ENCODE results near the gene UBAC1.

UBAC1 gene

DNA sequence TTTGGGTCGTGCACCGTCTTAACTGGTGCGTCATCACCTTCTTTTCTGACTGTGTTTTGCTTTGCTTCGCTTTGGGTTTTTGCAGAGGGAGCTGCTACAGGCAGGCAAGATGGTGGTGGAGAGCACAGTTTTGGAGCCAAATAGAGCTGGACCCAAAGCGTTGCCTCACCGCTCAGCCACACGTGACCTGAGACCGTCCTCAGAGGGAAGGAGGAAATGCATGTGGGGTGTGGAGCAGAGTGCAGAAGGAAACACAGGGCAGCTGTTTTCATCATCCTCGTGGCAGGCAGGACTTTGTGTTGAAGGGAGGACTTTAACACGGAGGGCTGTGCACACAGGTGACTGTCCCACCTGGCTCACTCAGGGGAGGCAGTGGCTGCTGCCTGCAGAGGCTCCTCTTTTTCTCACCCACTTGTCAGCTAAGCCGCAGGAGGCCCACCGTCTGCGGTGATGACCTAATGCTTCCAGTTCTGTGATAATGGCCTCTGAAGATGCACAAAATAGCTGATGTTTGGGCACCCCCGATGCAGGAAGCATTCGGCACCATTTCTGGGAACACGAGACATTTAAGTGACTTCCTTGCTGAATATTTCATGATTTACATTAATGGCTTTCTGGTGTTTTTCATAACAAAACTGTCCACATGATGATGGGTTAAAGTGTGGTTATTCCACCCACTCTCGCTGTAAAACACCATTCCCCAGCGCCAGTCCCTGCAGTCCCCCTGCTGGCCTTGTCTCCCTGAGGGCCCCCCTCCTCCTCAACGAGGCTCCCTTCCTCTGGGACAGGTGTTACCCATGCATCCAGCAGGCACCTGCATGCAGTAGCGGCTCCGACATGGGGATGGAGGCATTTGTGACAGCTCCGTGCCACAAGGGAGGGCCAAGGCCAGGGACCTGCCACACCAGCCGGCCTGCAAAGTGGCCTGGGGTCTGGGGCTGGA, 12.4 kb upstream of the UBAC1 start:
- Mint-ChIP-seq H3K4me1 (peaks cover 15% of the 10 kb centered on the region), H3K9me3 (no peaks in the 10 kb centered on the region), H3K4me3 (no peak overlapping the region), H3K27me3 (ENCODE audit: low read depth, poor library complexity) (peaks cover 42% of the 10 kb centered on the region), H3K27ac (no peak overlapping the region), H3K36me3 (ENCODE audit: low read depth) (no peaks in the 10 kb centered on the region)
- DNase-seq: no peak
- TF ChIP-seq, protein P1, sequence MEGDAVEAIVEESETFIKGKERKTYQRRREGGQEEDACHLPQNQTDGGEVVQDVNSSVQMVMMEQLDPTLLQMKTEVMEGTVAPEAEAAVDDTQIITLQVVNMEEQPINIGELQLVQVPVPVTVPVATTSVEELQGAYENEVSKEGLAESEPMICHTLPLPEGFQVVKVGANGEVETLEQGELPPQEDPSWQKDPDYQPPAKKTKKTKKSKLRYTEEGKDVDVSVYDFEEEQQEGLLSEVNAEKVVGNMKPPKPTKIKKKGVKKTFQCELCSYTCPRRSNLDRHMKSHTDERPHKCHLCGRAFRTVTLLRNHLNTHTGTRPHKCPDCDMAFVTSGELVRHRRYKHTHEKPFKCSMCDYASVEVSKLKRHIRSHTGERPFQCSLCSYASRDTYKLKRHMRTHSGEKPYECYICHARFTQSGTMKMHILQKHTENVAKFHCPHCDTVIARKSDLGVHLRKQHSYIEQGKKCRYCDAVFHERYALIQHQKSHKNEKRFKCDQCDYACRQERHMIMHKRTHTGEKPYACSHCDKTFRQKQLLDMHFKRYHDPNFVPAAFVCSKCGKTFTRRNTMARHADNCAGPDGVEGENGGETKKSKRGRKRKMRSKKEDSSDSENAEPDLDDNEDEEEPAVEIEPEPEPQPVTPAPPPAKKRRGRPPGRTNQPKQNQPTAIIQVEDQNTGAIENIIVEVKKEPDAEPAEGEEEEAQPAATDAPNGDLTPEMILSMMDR (IDR thresholded peaks at IDR 0.05): no peak

DNA sequence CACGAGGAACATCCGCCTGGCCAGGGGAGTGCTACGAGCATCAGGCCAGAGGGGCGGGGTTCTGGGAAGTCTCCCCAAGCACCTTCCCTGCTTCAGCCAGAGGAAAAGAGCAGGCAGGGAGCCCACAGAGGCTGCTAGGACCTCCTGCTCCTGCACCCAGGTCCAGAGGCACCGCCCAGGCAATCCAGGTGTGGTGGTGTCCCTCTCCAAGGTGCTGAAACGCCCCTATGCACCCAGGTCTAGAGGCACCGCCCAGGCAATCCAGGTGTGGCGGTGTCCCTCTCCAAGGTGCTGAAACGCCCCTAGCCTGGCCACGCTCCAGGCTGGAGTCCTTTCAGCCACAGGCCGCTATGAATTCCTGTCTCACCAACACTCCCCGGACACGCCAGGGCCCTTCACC, 10.7 kb upstream of the UBAC1 start:
- H3K27me3 Mint-ChIP-seq (ENCODE audit: low read depth, poor library complexity): peaks cover 42% of the 10 kb centered on the region
- peaks cover 15% of the 10 kb centered on the region for H3K4me1 Mint-ChIP-seq
- H3K4me3 Mint-ChIP-seq: no peak overlapping the region
- peak; percentile 91 for DNase-seq
- TF ChIP-seq, protein P1 (IDR thresholded peaks at IDR 0.05): no peak
- no peak overlapping the region for H3K27ac Mint-ChIP-seq
- no peaks in the 10 kb centered on the region for H3K9me3 Mint-ChIP-seq
- H3K36me3 Mint-ChIP-seq (ENCODE audit: low read depth): no peaks in the 10 kb centered on the region

DNA sequence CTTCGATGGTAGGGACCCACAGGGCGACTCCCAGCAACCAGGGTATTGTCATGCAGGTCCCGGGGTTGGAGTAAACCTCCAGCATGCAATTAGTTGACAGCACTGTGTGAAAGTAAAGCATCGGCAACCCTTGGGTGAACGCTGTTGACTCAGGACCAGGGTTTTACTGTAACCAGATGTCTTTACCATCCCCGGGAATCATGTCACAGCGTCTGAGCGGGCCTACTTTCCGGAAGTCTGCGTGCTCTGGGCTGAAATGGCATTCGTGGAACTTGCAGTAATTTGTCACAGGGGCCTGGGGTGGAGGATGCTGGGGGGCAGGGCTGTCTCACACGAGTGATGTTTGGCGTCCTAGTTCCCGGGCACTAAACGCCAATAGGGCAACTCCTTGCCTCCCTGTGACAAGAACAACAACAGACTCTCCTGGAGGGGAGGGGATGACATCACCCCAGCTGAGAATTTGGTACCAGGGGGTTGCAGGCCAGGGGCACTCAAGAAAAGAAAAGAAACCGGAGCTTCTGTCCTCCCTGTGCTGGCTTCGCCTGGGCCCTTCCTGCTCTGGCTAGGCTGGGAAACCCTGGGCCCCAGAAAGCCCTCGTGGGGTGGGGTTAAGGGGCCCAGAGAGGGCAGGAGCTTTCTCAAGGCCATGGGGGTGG, 10.1 kb upstream of the UBAC1 start:
- TF ChIP-seq, protein P1 (IDR thresholded peaks at IDR 0.05): no peak
- Mint-ChIP-seq H3K9me3 (no peaks in the 10 kb centered on the region), H3K4me1 (peaks cover 9% of the 10 kb centered on the region), H3K27me3 (ENCODE audit: low read depth, poor library complexity) (peaks cover 42% of the 10 kb centered on the region), H3K27ac (no peak overlapping the region), H3K4me3 (no peak overlapping the region), H3K36me3 (ENCODE audit: low read depth) (no peaks in the 10 kb centered on the region)
- no peak for DNase-seq

DNA sequence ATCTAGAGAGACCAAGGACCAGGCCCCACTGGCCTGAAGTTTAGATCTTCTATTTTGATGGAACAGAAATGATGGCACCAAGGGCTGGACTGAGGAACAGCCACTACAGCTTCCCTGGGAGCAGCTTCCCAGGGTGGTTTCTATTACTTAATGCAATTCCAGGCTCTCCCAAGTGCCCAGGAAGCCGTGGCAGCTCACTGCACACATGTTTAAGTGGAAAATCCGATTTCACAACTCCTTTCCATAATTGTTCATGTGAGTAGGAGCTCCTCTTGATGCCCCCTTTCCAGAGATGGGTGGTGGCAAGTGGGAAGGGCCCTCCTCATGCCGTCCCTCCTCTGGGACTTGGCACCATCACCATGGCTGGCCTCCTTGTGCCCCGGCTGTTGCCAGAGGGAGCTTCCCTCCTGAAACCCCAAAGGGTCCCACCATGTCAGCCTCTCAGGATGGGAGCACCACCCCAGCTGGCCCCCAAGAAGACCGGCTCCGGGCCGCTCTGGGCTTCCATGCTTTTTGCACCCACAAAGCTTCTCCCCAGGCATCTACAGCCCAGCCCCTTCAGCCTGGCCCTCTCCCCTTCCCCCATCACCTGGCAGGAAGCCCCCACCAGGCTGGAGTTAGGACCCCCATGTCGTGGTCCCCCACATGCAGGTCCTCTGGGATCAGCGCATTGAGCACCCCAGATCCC, 9.1 kb upstream of the UBAC1 start:
- H3K4me3 Mint-ChIP-seq: no peak overlapping the region
- TF ChIP-seq, protein P1 (IDR thresholded peaks at IDR 0.05): no peak
- H3K27ac Mint-ChIP-seq: no peak overlapping the region
- H3K36me3 Mint-ChIP-seq (ENCODE audit: low read depth): no peaks in the 10 kb centered on the region
- no peak for DNase-seq
- H3K9me3 Mint-ChIP-seq: no peaks in the 10 kb centered on the region
- peaks cover 45% of the 10 kb centered on the region for H3K27me3 Mint-ChIP-seq (ENCODE audit: low read depth, poor library complexity)
- peaks cover 5% of the 10 kb centered on the region for H3K4me1 Mint-ChIP-seq

DNA sequence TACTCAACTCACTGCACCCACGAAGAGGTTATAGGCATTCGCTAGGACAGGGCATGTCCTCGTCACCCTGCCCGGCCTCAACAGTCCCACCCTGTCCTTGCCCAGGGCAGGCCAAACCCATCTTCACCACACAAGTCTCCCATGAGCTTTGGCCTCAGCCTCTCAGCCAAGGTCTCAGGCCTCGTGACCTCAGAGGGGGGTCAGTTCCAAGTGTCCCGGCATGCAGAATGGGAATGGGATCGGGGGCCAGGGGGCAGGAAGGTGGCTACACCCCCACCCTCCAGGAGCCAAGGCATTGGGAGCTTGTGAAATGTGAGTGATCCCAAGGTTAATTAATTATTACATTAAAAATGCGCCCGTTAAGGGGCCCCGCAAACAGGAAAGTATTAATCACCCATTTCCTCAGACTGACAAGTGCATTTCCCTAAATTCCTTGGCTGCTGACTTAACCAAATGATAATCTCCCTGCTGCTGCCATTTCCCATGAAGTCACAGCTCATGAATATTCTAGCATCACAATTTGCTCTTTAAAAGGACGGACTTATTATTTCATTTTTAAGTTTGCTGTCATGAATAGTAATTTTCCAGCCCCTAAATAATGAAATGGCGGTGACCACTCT, 8.0 kb upstream of the UBAC1 start:
- TF ChIP-seq, protein P1 (IDR thresholded peaks at IDR 0.05): no peak
- no peaks in the 10 kb centered on the region for H3K36me3 Mint-ChIP-seq (ENCODE audit: low read depth)
- peaks cover 46% of the 10 kb centered on the region for H3K27me3 Mint-ChIP-seq (ENCODE audit: low read depth, poor library complexity)
- no peaks in the 10 kb centered on the region for H3K9me3 Mint-ChIP-seq
- H3K4me3 Mint-ChIP-seq: no peak overlapping the region
- DNase-seq: no peak
- H3K27ac Mint-ChIP-seq: no peak overlapping the region
- peaks cover 5% of the 10 kb centered on the region for H3K4me1 Mint-ChIP-seq

Measured in nephron progenitor cell (in vitro differentiated cells).